ENCODE results near the gene MCCC2.

- TF ChIP-seq TAF1 (IDR thresholded peaks at IDR 0.05; ENCODE audit: low read depth, low read length) (no peak), POLR2A (IDR thresholded peaks at IDR 0.05; ENCODE audit: low read depth, low read length) (no peak)
Observed at GRCh38 chr5:71631070-71631469, 43.9 kb downstream of the MCCC2 start.

Measured in GM12891 (cell line).